Activated naive CD4-positive, alpha-beta T cell treated with anti-CD3 and anti-CD28 coated beads, Interleukin-2, amount 50 U/mL, for 72 hours (primary cell): ENCODE results near the gene AGAP5. TPM values are rescaled to one million over a fixed set of nuclear protein-coding genes. Genes with fewer than 3 reads are reported as not detected.
"Not testable (repeated sequence)": the region's sequence is repeated elsewhere in the genome, so short reads cannot be mapped to it uniquely, and the experiment has no call there.

ENCODE experiments used
- ATAC-seq, 2 donors: fragments of 150-1000 bp; cut with Tn5 transposase; 2 replicates each; pipeline ENCODE4 v1.10.0; 2021; ENCODE audit warnings: mild to moderate bottlenecking in 2 of 2, moderate library complexity in 2 of 2
- DNase-seq, 2 donors: peaks; one replicate each; pipeline ENCODE4 v3.0.0; 2021 to 2022; ENCODE audit warnings: low spot score in 2 of 2
- H3K27ac Mint-ChIP-seq, 2 donors: one replicate each; pipeline ENCODE4 v1.8.0; 2022; ENCODE audit warnings: mild to moderate bottlenecking in 2 of 2, mixed read lengths in 2 of 2
- H3K36me3 Mint-ChIP-seq, 2 donors: one replicate each; pipeline ENCODE4 v1.8.0; 2022; ENCODE audit warnings: mixed read lengths in 2 of 2
- H3K9me3 Mint-ChIP-seq, 2 donors: one replicate each; pipeline ENCODE4 v1.8.0; 2022; ENCODE audit warnings: mixed read lengths in 2 of 2
- total RNA-seq, 2 donors: library from RNA; stranded (reverse); gene quantifications; one replicate each; pipeline ENCODE4 v1.2.3, GENCODE V29; 2022

Gene AGAP5
- total RNA-seq, 2 donors from 2014 or later: 5.5 to 10.3 TPM

GRCh38 chr10:73674546-73674945 lies 23.4 kb downstream of the AGAP5 start:
- H3K36me3 Mint-ChIP-seq, H3K27ac Mint-ChIP-seq, H3K9me3 Mint-ChIP-seq, DNase-seq, ATAC-seq: not testable (repeated sequence)

- not testable (repeated sequence) for H3K36me3 Mint-ChIP-seq, ATAC-seq, DNase-seq, H3K9me3 Mint-ChIP-seq, H3K27ac Mint-ChIP-seq
These were observed 29.5 kb downstream of the AGAP5 start for GRCh38 chr10:73668378-73668777.

GRCh38 chr10:73666153-73666809 lies 31.6 kb downstream of the AGAP5 start:
- ATAC-seq, DNase-seq, H3K9me3 Mint-ChIP-seq, H3K36me3 Mint-ChIP-seq, H3K27ac Mint-ChIP-seq: not testable (repeated sequence)

GRCh38 chr10:73665581-73665980 lies 32.3 kb downstream of the AGAP5 start:
- H3K9me3 Mint-ChIP-seq, DNase-seq, H3K36me3 Mint-ChIP-seq, H3K27ac Mint-ChIP-seq, ATAC-seq: not testable (repeated sequence)

GRCh38 chr10:73664156-73665040 lies 33.5 kb downstream of the AGAP5 start:
- H3K36me3 Mint-ChIP-seq, DNase-seq, ATAC-seq, H3K27ac Mint-ChIP-seq, H3K9me3 Mint-ChIP-seq: not testable (repeated sequence)

GRCh38 chr10:73663621-73664020 lies 34.3 kb downstream of the AGAP5 start:
- not testable (repeated sequence) for H3K27ac Mint-ChIP-seq, DNase-seq, ATAC-seq, H3K9me3 Mint-ChIP-seq, H3K36me3 Mint-ChIP-seq

- not testable (repeated sequence) for ATAC-seq, H3K9me3 Mint-ChIP-seq, H3K36me3 Mint-ChIP-seq, H3K27ac Mint-ChIP-seq, DNase-seq
These were observed 35.2 kb downstream of the AGAP5 start for GRCh38 chr10:73662705-73663104.

GRCh38 chr10:73655990-73656298 lies 42.0 kb downstream of the AGAP5 start, which contains the start of gene SYNPO2L:
Gene SYNPO2L, minus strand, starts transcription at chr10:73656029. Its CDS starts 107 bp downstream, at chr10:73655922.
- ATAC-seq: no peak
- no peaks in the 10 kb centered on the region for H3K9me3 Mint-ChIP-seq

GRCh38 chr10:73655257-73655989 lies 42.5 kb downstream of the AGAP5 start:
- DNase-seq (no peak), ATAC-seq (no peak)
- H3K36me3 Mint-ChIP-seq: no peaks in the 10 kb centered on the region
- H3K9me3 Mint-ChIP-seq: no peaks in the 10 kb centered on the region
- peak overlapping the region in 1 of 2 donors; percentile 50 for H3K27ac Mint-ChIP-seq

More at GRCh38 chr10:73655990-73656298, 42.0 kb downstream of the AGAP5 start, which contains the start of gene SYNPO2L:
- H3K27ac Mint-ChIP-seq: peak within 1 kb of the TSS in 1 of 2 donors; percentile 50
- no peak for DNase-seq
- no peaks in the 10 kb centered on the region for H3K36me3 Mint-ChIP-seq

- no peaks in the 10 kb centered on the region for H3K36me3 Mint-ChIP-seq
- no peaks in the 10 kb centered on the region for H3K9me3 Mint-ChIP-seq
These were observed 44.2 kb downstream of the AGAP5 start for GRCh38 chr10:73653701-73654100.

GRCh38 chr10:73653195-73653594 lies 44.7 kb downstream of the AGAP5 start:
- H3K27ac Mint-ChIP-seq: peak overlapping the region in 1 of 2 donors; percentile 32
- H3K9me3 Mint-ChIP-seq: no peaks in the 10 kb centered on the region
- no peaks in the 10 kb centered on the region for H3K36me3 Mint-ChIP-seq
- DNase-seq: no peak
- ATAC-seq: no peak

More at GRCh38 chr10:73653701-73654100, 44.2 kb downstream of the AGAP5 start:
- no peak for ATAC-seq
- DNase-seq: no peak
- H3K27ac Mint-ChIP-seq: peak overlapping the region in 1 of 2 donors; percentile 51

GRCh38 chr10:73650537-73651331 lies 47.2 kb downstream of the AGAP5 start:
- ATAC-seq (peak; percentile 43 to 83), DNase-seq (no peak)
- H3K9me3 Mint-ChIP-seq: no peaks in the 10 kb centered on the region
- no peak overlapping the region for H3K27ac Mint-ChIP-seq
- no peaks in the 10 kb centered on the region for H3K36me3 Mint-ChIP-seq

- H3K36me3 Mint-ChIP-seq: no peaks in the 10 kb centered on the region
- ATAC-seq: no peak
- H3K9me3 Mint-ChIP-seq: no peaks in the 10 kb centered on the region
- DNase-seq: no peak
- H3K27ac Mint-ChIP-seq: no peak overlapping the region
These were observed 47.9 kb downstream of the AGAP5 start for GRCh38 chr10:73649876-73650536.

- H3K27ac Mint-ChIP-seq: no peak overlapping the region
- ATAC-seq (no peak), DNase-seq (no peak)
- no peaks in the 10 kb centered on the region for H3K36me3 Mint-ChIP-seq
- H3K9me3 Mint-ChIP-seq: no peaks in the 10 kb centered on the region
These were observed 48.7 kb downstream of the AGAP5 start for GRCh38 chr10:73648975-73649829.
